Vagina (tissue), 2 donors: ENCODE results near the gene MACO1.

Experiments
- CTCF ChIP-seq, 3 experiments: fragments of 450-650 bp in 2 of 3; fragments of 200-600 bp in 1 of 3; sonication (generic) in 1 of 3; IDR thresholded peaks; one replicate each; pipeline ENCODE4 v1.5.1; 2017 to 2019; ENCODE audit warnings: antibody characterized with exemption in 3 of 3, mild to moderate bottlenecking in 2 of 3, moderate library complexity in 2 of 3
- POLR2AphosphoS5 ChIP-seq, 2 donors: sonication (generic); formaldehyde crosslinking; IDR thresholded peaks; one replicate each; pipeline ENCODE4 v1.9.0; 2017; ENCODE audit warnings: antibody characterized with exemption in 2 of 2, mild to moderate bottlenecking in 2 of 2, low read depth in 1 of 2; ENCODE audit not compliant: insufficient read depth in 1 of 2

GRCh38 chr1:25513666-25514065 is 83.0 kb downstream of the MACO1 start:
- TF ChIP-seq CTCF (IDR thresholded peaks at IDR 0.05) (no peak), POLR2AphosphoS5 (IDR thresholded peaks at IDR 0.05; ENCODE audit: insufficient read depth in 1 of 2, low read depth in 1 of 2) (no peak)
